H1 (cell line): ENCODE measurements around the gene RFX6. TPM values are rescaled to one million over a fixed set of nuclear protein-coding genes. Genes with fewer than 3 reads are reported as not detected.

Experiments used
- ASH2L ChIP-seq: fragments of 200-600, 300-600 bp; sonication (generic); IDR thresholded peaks from one replicate; pipeline ENCODE4 v1.7.1; 2017; ENCODE audit warnings: low read length
- NANOG ChIP-seq: IDR thresholded peaks from 2 replicates; pipeline ENCODE4 v1.6.1; 2011; ENCODE audit warnings: low read length, low read depth, mild to moderate bottlenecking, inconsistent platforms; ENCODE audit not compliant: insufficient read depth, poor library complexity, severe bottlenecking
- RBBP5 ChIP-seq: IDR thresholded peaks from 2 replicates; pipeline ENCODE4 v1.7.1; 2012; ENCODE audit warnings: low read depth, mild to moderate bottlenecking, inconsistent platforms, low read length, moderate library complexity, borderline replicate concordance
- SIN3A ChIP-seq, 2 experiments: IDR thresholded peaks in 1 of 2; conservative IDR thresholded peaks in 1 of 2; 2 replicates each; pipeline ENCODE4 v1.6.1; 2011 to 2012; ENCODE audit warnings: low read length in 2 of 2, improper control_type of control experiment in 1 of 2, low read depth in 1 of 2, mild to moderate bottlenecking in 1 of 2
- polyA plus RNA-seq, 7 experiments: library from polyadenylated mRNA; depleted of rRNA in 3 of 7; stranded (reverse) in 5 of 7; unstranded in 2 of 7; fragments of >200 nt in 5 of 7; fragments of 200-250 nt in 2 of 7; gene quantifications; 1 replicate in 5 of 7; 2 replicates in 1 of 7; 4 replicates in 1 of 7; pipeline versions ENCODE4 v1.2.1 to v1.2.3, GENCODE V29; 2011 to 2013; ENCODE audit warnings: missing spikeins in 2 of 7, mixed read lengths in 2 of 7
- total RNA-seq: library from RNA; stranded (reverse); fragmentation: NEBNext Ultra II Directional; extraction: Animal tissue kit (Norgen Biotek cat#: 25700); gene quantifications from 2 replicates; pipeline ENCODE4 v1.2.1, GENCODE V29; 2021

The RFX6 gene
- total and polyA plus RNA-seq, 2 of the 8 experiments (the other 6 are each of a cell fraction or from before 2014, with no cell fraction given): not detected

DNA sequence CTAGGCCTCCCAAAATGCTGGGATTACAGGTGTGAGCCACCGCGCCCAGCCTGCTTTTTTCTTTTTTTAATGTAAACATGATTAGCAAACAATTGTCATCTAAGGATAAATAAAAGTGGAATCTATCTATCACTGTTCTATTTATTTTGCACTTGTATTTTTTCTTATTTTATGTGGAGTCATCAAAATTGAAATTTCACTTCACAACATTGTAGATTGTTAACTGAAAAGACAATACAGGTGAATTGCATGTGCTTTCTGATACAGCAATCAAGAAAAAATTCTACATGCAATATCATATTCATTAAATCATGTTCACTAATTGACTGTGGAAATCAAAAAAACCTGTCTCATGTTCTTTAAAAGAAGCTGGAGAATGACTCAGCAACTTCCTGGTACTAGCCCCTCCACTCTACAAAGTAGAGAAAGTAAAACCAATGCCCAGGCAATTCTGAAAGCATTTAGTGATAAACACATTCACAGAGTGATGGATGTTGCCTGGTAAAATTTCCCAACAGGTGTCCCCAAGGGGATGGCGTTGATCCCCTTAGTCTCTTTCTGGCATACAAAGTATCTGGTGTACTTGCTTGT, 10.7 kb upstream of the RFX6 start (continued):
- TF ChIP-seq RBBP5 (no peak), ASH2L (no peak), NANOG (no peak), SIN3A (conservative IDR thresholded peaks at IDR 0.05 in 1 of 2, IDR thresholded peaks at IDR 0.05 in 1 of 2; ENCODE audit: low read depth in 1 of 2, low read length in 2 of 2) (no peak)
